Camera-type eye (tissue), 1 donor: ENCODE measurements around the gene CA11. TPM values are rescaled to one million over a fixed set of nuclear protein-coding genes. Genes with fewer than 3 reads are reported as not detected.

Source experiments
- total RNA-seq: library from RNA; depleted of rRNA; stranded (reverse); fragments of >200 nt; gene quantifications from one replicate; pipeline ENCODE4 v1.2.3, GENCODE V29; 2014

CA11 gene
- 6.4 TPM for total RNA-seq

GRCh38 chr19:48646001-48646721, at the start of gene CA11:
TSS of gene CA11 (minus strand) at chr19:48646187. CDS start at chr19:48645632, 555 bp downstream.

GRCh38 chr19:48672994-48673393, 27.0 kb upstream of the CA11 start, which contains the start of gene NTN5:
TSS of gene NTN5 (minus strand) at chr19:48673017. CDS start at chr19:48670986, 2,031 bp downstream.

GRCh38 chr19:48636859-48637448, 9.0 kb downstream of the CA11 start, which contains the start of gene DBP:
TSS of gene DBP (minus strand) at chr19:48637379. CDS start at chr19:48636994, 385 bp downstream.

GRCh38 chr19:48618916-48619691, 26.9 kb downstream of the CA11 start, which contains the start of the genes RPL18 and SPHK2:
TSS of gene RPL18 (minus strand) at chr19:48619178. CDS start at chr19:48619143, 35 bp downstream.
TSS of gene SPHK2 (plus strand) at chr19:48619506. CDS start at chr19:48620515, 1,009 bp downstream.

GRCh38 chr19:48614436-48615230, 31.4 kb downstream of the CA11 start, which contains the start of gene FAM83E:
TSS of gene FAM83E (minus strand) at chr19:48615076. CDS start at chr19:48613372, 1,704 bp downstream.

GRCh38 chr19:48606463-48607358, 39.3 kb downstream of the CA11 start, which contains the start of gene SPACA4:
TSS of gene SPACA4 (plus strand) at chr19:48606742. CDS start at chr19:48606979, 237 bp downstream.

Other genes with a start within 250 kb of the CA11 start
- gene GRWD1, start 200.2 kb downstream of the CA11 start, total RNA-seq, result 26.2 TPM
- 1.6 TPM for gene KCNJ14, start 190.6 kb downstream of the CA11 start, total RNA-seq
- gene CYTH2, start 176.8 kb downstream of the CA11 start, total RNA-seq, result 72.9 TPM
- 6.1 TPM for gene LMTK3, start 134.4 kb downstream of the CA11 start, total RNA-seq
- gene SULT2B1, start 94.0 kb downstream of the CA11 start, total RNA-seq, result 1.1 TPM
- not detected for gene SPACA4, start 39.4 kb downstream of the CA11 start, total RNA-seq
- 1.4 TPM for gene FAM83E, start 31.1 kb downstream of the CA11 start, total RNA-seq
- 1,106 TPM for gene RPL18, start 27.0 kb downstream of the CA11 start, total RNA-seq
- 12.5 TPM for gene SPHK2, start 26.7 kb downstream of the CA11 start, total RNA-seq
- 26.7 TPM for gene DBP, start 8.8 kb downstream of the CA11 start, total RNA-seq
- 1.6 TPM for gene NTN5, start 26.8 kb upstream of the CA11 start, total RNA-seq
- 0.44 TPM for gene FUT2, start 49.8 kb upstream of the CA11 start, total RNA-seq
- 4.2 TPM for gene MAMSTR, start 73.5 kb upstream of the CA11 start, total RNA-seq
- 11.4 TPM for gene RASIP1, start 94.4 kb upstream of the CA11 start, total RNA-seq
- gene IZUMO1, start 100.7 kb upstream of the CA11 start, total RNA-seq, result not detected
- gene FUT1, start 106.5 kb upstream of the CA11 start, total RNA-seq, result 1.9 TPM
- gene FGF21, start 109.3 kb upstream of the CA11 start, total RNA-seq, result not detected
- gene BCAT2, start 164.8 kb upstream of the CA11 start, total RNA-seq, result 27.3 TPM
- 13.8 TPM for gene HSD17B14, start 190.3 kb upstream of the CA11 start, total RNA-seq
- 10.8 TPM for gene PLEKHA4, start 222.4 kb upstream of the CA11 start, total RNA-seq
- gene PPP1R15A, start 226.2 kb upstream of the CA11 start, total RNA-seq, result 42.4 TPM